Progenitor cell of endocrine pancreas (in vitro differentiated cells): ENCODE results near the gene MANSC4. TPM values are rescaled to one million over a fixed set of nuclear protein-coding genes. Genes with fewer than 3 reads are reported as not detected.

Experiments
- DNase-seq: peaks from one replicate; pipeline ENCODE4 v3.0.0; 2021; ENCODE audit warnings: low spot score; ENCODE audit not compliant: unreplicated experiment
- H3K27ac Mint-ChIP-seq: 2 replicates; pipeline ENCODE4 v1.8.0; 2021; ENCODE audit warnings: mild to moderate bottlenecking, moderate library complexity, mixed read lengths
- H3K27me3 Mint-ChIP-seq: 2 replicates; pipeline ENCODE4 v1.8.0; 2021; ENCODE audit warnings: mixed read lengths
- H3K36me3 Mint-ChIP-seq: 2 replicates; pipeline ENCODE4 v1.8.0; 2022; ENCODE audit warnings: mixed read lengths; ENCODE audit not compliant: insufficient read depth
- H3K4me1 Mint-ChIP-seq: 2 replicates; pipeline ENCODE4 v1.8.0; 2021; ENCODE audit warnings: low read depth, mixed read lengths
- H3K4me3 Mint-ChIP-seq: 2 replicates; pipeline ENCODE4 v1.8.0; 2021; ENCODE audit warnings: low read depth, mild to moderate bottlenecking, moderate library complexity, mixed read lengths
- H3K9me3 Mint-ChIP-seq: 2 replicates; pipeline ENCODE4 v1.8.0; 2021; ENCODE audit warnings: low read depth, mixed read lengths
- CTCF ChIP-seq: fragments of 200-600 bp; sonication (generic); IDR thresholded peaks from one replicate; pipeline ENCODE4 v1.5.0; 2021; ENCODE audit warnings: antibody characterized with exemption, mild to moderate bottlenecking; ENCODE audit not compliant: unreplicated experiment
- total RNA-seq: library from RNA; stranded (reverse); gene quantifications from 2 replicates; pipeline ENCODE4 v1.2.1, GENCODE V29; 2021

The MANSC4 gene
- total RNA-seq, 1 donor from 2014 or later: 1.1 TPM

GRCh38 chr12:27801630-27802029 is 21.6 kb upstream of the MANSC4 start:
- no peak for DNase-seq
- no peak for TF ChIP-seq CTCF
- no peak overlapping the region for H3K27ac Mint-ChIP-seq
- no peaks in the 10 kb centered on the region for H3K9me3 Mint-ChIP-seq
- no peak overlapping the region for H3K4me3 Mint-ChIP-seq
- H3K4me1 Mint-ChIP-seq: peaks cover 2% of the 10 kb centered on the region
- no peaks in the 10 kb centered on the region for H3K27me3 Mint-ChIP-seq
- peaks cover 14% of the 10 kb centered on the region for H3K36me3 Mint-ChIP-seq

GRCh38 chr12:27800819-27801218 is 20.8 kb upstream of the MANSC4 start:
- no peak overlapping the region for H3K27ac Mint-ChIP-seq
- H3K4me1 Mint-ChIP-seq: no peaks in the 10 kb centered on the region
- no peak for DNase-seq
- no peaks in the 10 kb centered on the region for H3K27me3 Mint-ChIP-seq
- H3K4me3 Mint-ChIP-seq: no peak overlapping the region
- peaks cover 15% of the 10 kb centered on the region for H3K36me3 Mint-ChIP-seq
- TF ChIP-seq CTCF: no peak
- H3K9me3 Mint-ChIP-seq: no peaks in the 10 kb centered on the region

GRCh38 chr12:27797301-27798025 is 17.4 kb upstream of the MANSC4 start:
- no peak for TF ChIP-seq CTCF
- Mint-ChIP-seq H3K4me3 (no peak overlapping the region), H3K9me3 (no peaks in the 10 kb centered on the region), H3K27me3 (no peaks in the 10 kb centered on the region), H3K4me1 (peaks cover 3% of the 10 kb centered on the region), H3K36me3 (peaks cover 20% of the 10 kb centered on the region), H3K27ac (no peak overlapping the region)
- no peak for DNase-seq

GRCh38 chr12:27796128-27796527 is 16.1 kb upstream of the MANSC4 start:
- no peak overlapping the region for H3K4me3 Mint-ChIP-seq
- no peak for TF ChIP-seq CTCF
- H3K9me3 Mint-ChIP-seq: no peaks in the 10 kb centered on the region
- peaks cover 6% of the 10 kb centered on the region for H3K4me1 Mint-ChIP-seq
- H3K36me3 Mint-ChIP-seq: peaks cover 30% of the 10 kb centered on the region
- no peak overlapping the region for H3K27ac Mint-ChIP-seq
- no peaks in the 10 kb centered on the region for H3K27me3 Mint-ChIP-seq
- DNase-seq: no peak

GRCh38 chr12:27794818-27795584 is 15.0 kb upstream of the MANSC4 start:
- peak overlapping the region; percentile 2 for H3K27ac Mint-ChIP-seq
- peaks cover 8% of the 10 kb centered on the region for H3K4me1 Mint-ChIP-seq
- H3K36me3 Mint-ChIP-seq: peaks cover 32% of the 10 kb centered on the region
- H3K27me3 Mint-ChIP-seq: no peaks in the 10 kb centered on the region
- H3K4me3 Mint-ChIP-seq: no peak overlapping the region
- TF ChIP-seq CTCF: no peak
- H3K9me3 Mint-ChIP-seq: no peaks in the 10 kb centered on the region
- no peak for DNase-seq
